ENCODE measurements around the gene PXT1.
"Not testable (repeated sequence)": the region's sequence is repeated elsewhere in the genome, so short reads cannot be mapped to it uniquely, and the experiment has no call there.

PXT1 gene

GRCh38 chr6:36368921-36369865, 73.5 kb downstream of the PXT1 start:
- DNase-seq = no peak

- DNase-seq = no peak
These were observed 74.2 kb downstream of the PXT1 start for GRCh38 chr6:36368421-36368820.

DNA sequence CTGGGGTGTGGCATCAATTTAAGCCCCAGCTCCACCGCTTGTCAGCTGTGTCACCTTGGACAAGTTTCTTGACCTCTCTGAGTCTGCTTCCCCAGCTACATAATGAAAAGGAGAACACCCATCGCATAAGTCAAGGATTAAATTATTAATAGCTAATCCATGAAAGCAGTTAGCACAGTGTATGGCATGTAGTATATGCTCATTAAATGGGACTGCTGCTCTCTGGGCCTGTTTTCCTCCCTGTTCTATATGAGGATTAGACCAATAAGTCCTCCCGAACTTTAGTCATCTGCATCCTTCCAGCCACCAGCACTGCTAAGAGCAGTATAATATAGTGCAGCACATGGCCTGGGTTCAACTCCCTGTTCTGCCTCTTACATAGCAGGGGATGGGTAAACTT, 74.9 kb downstream of the PXT1 start:
- DNase-seq = no peak

- no peak for DNase-seq
These were observed 77.8 kb downstream of the PXT1 start for GRCh38 chr6:36364669-36365479.

- DNase-seq = not testable (repeated sequence)
These were observed 78.5 kb downstream of the PXT1 start for GRCh38 chr6:36364061-36364635.

GRCh38 chr6:36363371-36363752, 79.3 kb downstream of the PXT1 start:
- DNase-seq = not testable (repeated sequence)

DNA sequence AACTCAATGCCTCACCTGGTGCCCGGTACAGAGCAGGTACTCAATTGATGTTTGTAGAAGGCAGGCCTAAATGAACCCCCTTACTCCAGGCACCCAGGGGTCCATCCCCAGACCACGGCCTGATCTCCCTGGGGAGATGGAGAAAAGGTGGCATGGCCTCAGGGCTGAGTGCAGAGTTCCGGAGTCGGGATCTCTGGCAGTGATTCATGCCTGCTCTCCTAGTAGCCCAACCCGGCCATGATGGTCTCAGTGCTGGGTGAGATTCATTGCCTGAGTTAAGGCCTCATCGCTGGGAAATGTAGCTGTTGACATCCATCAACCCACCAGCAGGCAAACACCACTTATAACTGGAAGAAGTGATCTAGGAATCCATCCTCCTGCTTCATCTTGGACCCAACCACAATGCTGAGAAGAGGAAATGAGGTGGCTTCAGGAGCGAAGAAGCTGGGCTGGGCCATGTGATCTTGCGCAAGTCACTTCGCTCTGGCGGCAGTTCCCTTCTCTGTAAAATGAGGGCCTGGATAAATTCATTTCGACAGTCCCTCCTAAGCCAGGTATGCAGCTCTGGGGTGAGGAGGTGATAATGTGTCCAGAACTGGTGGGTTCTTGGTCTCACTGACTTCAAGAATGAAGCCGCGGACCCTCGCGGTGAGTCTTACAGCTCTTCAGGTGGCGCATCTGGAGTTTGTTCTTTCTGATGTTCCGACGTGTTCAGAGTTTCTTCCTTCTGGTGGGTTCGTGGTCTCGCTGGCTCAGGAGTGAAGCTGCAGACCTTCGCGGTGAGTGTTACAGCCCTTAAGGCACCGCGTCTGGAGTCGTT, 79.9 kb downstream of the PXT1 start:
- no peak for DNase-seq

DNA sequence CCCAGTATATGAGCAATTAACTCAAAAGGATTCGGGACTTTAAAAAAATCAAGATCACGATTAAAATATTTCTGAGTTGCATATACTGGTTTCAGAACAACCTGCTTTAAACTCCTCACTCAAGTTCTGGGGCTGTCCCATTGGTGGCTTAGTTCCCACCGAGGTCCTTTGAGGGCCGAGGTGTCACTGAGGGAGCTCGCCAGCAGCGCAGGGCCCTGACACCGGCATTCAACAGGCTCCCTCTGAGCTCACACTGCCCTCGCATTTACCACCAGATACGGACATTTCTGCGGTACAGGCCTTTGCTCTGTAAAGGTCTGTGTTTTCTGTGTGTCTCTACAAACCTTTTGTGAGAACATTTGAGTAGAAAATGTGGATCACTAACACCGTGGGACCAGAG, 81.6 kb downstream of the PXT1 start:
- DNase-seq = no peak

DNA sequence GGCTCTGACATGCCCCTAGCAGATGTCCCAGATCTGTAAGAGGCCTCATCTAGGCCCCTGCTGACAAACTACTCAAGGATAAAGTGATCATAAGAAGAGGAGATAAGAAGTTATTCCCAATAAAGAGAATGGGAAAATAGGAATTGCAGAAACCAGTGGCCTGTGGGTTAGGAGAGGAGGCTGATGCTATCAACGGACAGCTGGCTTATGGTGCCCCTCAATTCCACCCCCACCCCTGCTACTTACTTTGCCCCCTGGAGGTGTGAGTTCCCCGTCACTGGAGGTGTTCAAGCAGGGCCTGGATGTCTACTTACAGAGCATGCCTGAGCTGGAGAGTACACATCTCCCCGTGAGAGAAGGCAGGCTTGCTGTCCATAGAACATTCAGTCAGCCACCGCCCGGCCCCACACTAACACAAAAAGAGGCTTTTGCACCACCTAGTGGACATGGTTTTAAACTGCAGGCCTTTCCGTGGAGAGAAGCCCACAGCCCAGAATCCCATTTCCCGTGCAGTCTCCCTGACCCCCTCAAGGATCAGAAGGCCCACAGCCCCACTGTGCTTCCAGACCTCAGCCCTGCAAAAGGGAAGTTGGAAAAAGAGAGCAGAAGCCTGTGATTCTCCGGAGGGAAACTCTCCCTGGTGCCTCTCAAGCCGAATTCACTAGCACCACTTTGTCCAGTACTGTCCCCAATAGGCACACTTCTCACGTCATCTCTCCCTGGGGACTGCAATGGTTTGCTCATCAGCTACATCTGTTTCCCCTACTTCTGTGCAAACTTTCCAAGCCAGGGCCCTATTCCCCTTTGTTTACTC, 82.2 kb downstream of the PXT1 start:
- peak in 50 of 51 donors; percentile 10 to 85 (median 54) for DNase-seq

GRCh38 chr6:36358226-36358915, 84.3 kb downstream of the PXT1 start:
- peak in 24 of 51 donors; percentile 7 to 88 (median 27) for DNase-seq

GRCh38 chr6:36357872-36358225, 84.8 kb downstream of the PXT1 start:
- no peak for DNase-seq

DNA sequence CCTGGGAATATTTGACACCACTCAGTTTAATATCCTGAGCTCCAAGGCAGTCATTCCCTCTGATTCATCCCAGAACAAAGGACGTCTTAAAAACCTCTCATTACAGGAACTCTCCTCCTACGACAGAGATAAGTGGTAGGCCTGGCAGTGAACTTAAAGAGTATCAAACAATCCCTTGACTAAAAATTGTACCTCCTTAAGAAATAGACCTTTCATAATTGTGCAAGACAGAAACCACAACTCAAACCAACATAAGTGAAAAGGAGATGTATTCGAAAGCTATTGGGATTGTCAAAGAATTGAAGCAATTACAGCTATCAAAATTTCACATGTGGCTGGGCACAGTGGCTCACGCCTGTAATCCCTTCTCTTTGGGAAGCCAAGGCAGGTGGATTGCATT, 86.8 kb downstream of the PXT1 start:
- no peak for DNase-seq

- DNase-seq = no peak
These were observed 89.2 kb downstream of the PXT1 start for GRCh38 chr6:36353411-36353915.

- DNase-seq = no peak
These were observed 90.0 kb downstream of the PXT1 start for GRCh38 chr6:36352477-36353157.

GRCh38 chr6:36350681-36351571, 91.7 kb downstream of the PXT1 start:
- no peak for DNase-seq

DNA sequence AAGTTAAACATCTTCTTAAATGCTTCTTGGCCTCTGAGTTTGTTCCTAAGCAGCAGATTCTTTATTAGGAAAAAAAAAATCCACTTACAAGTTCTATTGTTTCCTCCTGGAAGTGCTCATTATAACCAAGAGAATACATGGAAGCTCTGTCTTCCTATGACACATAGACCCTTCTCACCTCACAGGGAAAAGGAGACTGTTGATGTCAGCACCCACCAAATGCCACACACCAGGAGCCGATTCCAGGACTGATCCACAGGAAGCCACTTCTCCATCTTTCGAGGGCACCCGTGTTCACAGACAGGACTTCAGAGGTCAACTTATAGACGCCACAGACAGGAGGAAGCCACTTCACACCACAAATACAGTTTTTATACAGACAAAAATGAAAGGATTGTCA, 92.6 kb downstream of the PXT1 start:
- DNase-seq = no peak

DNA sequence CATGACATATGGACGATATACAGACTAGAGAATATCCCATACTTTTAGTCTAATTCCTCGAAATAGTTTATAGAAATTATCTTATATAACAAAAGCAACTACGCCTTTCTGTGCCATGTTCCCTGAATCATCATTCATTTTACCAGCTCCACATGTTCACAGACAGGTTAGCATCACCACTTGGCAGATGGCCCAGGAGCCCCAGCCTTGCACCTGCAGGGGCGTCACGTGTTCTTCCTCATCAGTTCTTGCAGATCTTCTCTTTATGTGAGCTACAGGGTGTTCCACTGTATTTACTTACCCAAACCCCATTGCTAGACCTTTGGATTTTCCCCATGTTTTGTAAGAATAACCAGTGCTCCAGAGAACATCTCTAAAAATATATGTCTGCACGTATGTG, 93.4 kb downstream of the PXT1 start:
- peak in 3 of 51 donors; percentile 8 to 67 (median 23) for DNase-seq

DNA sequence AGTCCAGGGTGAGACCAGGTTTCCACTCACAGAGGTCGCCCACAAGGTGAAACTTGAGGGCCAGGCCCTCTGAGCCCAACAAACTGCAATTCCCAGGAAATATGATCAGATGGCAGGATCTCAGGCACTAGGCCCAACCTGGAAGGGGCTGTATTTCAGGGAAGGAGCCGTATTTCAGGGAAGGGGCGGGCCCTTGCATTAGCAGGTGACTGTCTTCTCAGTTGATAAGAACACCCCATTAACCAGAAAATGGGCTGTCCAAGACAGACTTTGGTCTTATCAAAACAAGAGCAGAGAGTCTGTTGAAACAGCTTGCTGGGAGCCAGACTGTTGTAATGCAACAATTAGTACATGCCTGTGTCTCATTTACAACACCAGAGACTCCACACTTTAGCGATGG, 95.0 kb downstream of the PXT1 start:
- no peak for DNase-seq

Data from hypothalamus (tissue), 51 donors.